ENCODE measurements around the gene KCNK10.

Gene KCNK10

DNA sequence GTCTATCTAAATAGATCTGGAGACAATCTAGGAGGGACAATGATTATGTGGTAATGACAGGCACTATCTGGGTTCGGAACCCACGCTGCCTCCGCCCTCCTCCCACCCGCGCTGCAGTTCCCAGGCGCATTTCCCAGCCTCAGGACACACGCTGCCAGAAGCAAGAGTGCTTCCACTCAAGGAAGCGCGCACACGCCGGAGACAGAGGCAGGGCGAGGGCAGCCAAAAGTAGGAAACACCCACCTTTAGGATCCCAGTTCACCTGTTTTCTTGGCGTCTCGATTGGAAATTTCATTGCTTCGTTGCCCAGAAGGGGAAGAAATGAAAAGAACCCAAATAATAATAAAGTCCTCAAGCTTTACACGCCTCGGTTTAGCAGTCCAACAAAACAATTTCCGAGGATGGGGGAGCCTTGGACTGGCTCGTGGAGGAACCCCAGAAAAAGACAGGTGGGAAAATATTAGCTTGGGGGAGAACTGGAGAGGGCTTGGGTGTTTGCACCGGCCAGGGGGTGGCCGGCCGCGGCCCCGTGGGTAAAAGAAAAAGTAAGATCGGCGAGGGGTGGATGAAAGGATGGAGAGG is 474 bp downstream of the KCNK10 start:
- no peak for DNase-seq (ENCODE audit: low read depth in 2 of 2, low spot score in 1 of 2)

DNA sequence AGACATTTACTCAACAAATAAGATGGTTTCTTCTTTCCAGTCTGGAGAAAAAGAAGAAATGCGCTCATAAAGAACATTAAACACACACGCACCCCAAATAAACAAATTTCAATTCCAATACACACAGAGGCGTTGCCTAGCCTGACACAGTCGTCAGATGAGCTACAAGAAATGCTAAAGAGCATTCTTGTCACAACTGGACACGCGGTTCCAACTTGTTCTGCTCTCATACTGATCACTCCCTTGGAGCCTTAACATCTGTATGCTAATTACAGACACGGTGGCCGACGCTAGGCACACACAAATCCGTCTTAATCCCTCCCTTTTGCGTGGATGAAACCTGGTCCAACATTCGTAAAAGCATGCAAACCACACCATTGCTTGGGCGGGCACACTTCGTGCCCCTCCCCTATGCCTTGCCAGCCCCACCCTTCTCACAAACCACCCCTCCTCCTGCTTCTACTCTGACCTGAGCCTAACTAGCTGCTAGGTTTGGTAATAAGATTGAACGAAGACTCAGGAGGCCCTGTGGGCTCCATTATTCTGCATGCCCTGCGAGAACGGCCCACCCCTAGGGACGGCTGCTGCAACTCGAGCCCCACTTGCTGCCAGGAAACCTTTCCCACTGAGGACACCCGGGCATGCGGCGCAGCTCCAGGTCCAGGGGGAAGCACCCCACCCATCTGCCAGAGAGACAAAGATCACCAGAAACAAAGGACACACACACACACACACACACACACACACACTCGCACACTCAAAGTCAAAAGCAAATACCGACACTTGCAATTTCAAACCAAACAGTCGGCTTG is 1.2 kb downstream of the KCNK10 start:
- no peak for DNase-seq (ENCODE audit: low read depth in 2 of 2, low spot score in 1 of 2)

DNA sequence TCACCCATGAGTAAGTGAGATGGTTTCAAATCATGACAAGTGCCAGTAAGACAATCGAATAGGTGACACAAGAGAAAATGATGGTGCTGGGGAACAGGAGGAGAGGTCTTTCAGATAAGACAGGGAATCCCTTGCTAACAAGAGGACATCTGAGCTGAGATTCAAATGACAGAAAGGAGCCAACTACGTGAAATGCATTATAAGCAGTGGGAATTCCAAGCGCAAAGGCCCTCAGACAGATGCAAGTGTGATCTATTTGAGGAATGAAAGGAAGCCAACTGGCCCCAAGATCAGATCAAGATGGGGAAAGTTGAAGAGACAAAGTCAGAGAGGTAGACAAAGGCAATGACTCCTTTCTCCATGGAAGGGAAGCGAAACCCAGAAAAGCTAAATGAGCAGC is 4.7 kb downstream of the KCNK10 start:
- DNase-seq (ENCODE audit: low read depth in 2 of 2, low spot score in 1 of 2): no peak

DNA sequence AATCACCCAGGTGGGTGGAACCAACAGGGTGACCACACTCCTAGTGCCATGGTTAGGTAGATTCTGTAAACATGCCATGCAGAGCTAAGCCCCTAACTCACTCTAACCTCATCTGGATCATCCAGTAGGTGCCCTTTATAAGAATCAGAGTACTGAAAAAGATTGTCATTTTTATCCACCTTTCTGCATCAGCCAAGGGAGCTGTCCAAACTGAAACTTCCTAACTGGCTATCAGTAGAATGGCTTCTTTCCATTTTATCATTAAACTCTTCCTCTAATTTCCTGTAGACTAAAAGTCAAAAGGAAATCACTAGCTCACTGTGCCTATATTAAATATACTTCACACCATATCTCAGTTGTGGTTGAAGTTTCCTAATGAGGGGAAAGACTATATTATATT is 6.5 kb downstream of the KCNK10 start:
- DNase-seq (ENCODE audit: low read depth in 2 of 2, low spot score in 1 of 2): no peak

DNA sequence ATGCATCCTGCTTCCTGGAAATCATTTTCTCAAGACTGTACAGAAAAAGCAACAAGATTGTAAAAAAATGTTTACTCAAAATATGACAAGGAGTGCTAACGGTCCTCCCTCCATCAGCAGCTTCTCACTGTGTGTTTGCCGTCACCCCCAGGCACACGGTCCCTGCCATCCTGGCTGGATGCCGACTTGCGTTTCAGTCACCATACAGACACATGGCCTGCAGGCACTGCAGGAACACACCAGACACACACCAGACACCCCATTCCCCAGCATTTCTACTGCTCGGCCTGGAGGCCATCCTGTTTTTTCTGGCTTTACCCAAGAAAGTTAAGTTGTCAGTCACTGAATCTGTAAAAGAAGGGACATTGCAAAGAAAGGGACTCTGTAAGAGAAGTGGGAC is 10.8 kb downstream of the KCNK10 start:
- no peak for DNase-seq (ENCODE audit: low read depth in 2 of 2, low spot score in 1 of 2)

DNA sequence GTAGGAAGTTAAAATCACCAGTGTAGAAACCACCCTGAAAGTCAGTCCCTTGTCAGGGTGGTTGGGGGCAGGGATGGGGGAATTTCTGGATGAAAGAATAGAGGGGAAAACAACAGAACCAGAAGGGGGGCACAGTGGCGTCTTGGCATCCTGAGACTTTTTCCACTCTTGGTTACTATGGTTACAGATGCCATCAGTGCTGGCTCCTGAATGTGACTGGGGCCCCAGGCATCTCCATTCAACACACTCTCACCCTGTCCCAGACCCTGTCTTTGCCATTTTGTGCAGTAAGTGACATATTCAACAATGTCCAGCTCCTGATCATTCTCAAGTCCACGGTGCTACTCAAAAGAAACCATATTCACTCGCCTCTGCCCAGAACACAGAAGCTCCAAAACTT is 11.3 kb downstream of the KCNK10 start:
- no peak for DNase-seq (ENCODE audit: low read depth in 2 of 2, low spot score in 1 of 2)

DNA sequence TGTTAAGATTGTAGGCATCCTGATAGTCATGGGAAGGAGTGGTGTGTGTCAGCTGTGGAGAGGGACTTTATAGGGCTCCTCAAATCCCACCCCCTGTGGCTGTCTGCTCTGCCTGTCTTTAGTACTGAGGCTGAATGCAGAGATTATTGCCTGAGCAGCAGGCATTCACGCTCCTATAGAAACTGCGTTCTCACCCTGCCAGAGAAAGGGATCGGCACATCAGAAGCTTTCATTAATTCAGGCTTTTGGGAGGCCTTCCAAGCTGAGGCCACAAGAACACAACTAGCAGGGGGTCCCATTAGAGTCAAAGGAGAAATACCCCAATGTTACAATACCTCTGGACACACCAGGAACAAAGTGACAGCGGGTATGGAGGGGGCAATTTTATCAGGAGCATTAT is 12.6 kb downstream of the KCNK10 start:
- DNase-seq (ENCODE audit: low read depth in 2 of 2, low spot score in 1 of 2): no peak

DNA sequence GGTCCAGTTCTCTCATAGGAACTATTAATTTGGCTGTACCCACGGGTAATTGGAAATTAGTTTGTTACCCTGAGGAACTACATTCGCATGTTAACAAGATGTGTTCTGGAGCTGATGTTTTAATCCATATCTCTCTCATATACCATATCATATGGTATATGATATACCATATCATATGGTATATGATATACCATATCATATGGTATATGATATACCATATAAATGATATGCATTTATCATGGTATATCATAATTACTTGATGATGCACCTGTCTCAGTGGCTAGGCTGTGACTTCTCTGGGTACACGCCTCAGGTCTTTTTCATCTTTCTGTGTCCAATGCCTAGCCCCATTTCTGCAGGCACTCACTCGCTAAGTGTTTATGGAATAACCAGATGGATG is 13.0 kb downstream of the KCNK10 start:
- DNase-seq (ENCODE audit: low read depth in 2 of 2, low spot score in 1 of 2): no peak

DNA sequence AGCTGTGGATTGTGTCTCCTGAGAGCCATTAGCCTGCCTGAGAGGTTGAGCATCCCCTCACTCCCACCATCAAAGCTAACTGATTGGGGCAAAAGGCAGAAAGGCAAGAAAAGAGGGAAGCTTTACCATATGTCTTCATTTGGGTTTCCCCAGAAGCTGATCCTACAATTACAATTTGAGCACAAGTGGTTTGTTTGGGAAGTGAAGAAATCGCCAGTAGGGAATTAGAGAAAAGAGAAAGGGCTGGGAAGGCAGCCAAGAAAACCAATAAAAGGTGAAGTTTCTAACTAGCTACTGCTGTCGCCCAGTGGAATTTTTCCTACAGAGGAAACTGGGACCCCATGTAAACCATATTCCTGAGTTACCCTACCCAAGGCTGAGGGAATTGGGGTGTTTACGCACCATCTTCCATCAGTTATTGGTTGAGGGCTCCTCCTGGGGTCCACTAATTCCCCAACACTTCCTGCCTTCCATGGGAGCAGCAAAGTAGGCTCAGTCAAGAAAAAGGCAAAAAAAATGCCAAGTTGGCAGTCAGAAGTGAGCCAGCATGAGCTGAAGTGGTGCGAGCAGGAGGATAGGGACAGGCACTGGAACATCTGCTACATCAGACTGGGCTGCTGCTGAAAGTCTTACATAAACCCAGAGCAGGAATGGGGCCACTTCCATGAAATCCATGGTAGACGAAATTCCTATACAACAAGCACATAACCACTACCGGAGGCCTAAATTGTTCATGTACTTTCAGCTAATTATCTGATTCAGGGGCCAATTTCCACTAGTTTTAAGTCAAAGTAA is 17.3 kb downstream of the KCNK10 start:
- DNase-seq (ENCODE audit: low read depth in 2 of 2, low spot score in 1 of 2): no peak

DNA sequence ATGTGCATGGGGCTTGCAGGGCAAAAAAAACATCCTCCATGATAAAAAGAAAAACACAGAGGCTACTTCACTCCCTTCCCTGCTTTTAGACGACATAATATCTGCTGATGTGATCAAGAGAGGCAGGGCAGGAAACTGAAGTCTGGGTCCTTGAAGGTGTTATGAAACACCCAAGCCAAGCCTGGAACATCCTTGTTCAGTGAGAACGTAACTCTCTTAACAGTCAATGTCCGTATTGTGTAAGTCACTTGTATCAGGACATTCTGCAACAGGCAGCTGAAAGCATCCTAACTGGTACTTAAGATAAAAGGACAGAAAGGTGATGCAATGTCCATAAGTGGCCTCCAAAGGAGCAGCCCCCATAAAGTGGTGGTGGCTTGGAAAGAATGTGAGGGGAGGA is 20.0 kb downstream of the KCNK10 start:
- DNase-seq (ENCODE audit: low read depth in 2 of 2, low spot score in 1 of 2): no peak

DNA sequence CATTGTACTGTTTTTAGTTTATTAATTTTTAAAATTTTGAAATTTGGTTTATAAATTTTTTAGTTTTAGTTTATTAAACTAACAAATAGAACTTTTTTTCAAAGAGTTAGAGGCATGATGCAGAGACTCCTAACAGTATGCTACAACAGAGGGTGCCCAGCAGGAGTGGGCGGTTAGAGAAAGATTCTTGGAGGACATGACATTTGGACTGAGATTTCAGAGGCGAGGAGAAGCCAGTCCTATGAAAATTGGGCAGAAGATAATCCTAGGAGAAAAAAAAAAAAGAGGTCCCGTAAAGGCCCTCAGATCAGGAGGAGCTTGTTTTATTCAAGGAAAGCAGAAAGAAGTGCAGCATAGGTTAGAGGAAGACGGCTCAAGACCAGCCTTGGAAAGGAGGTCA is 21.7 kb downstream of the KCNK10 start:
- no peak for DNase-seq (ENCODE audit: low read depth in 2 of 2, low spot score in 1 of 2)

DNA sequence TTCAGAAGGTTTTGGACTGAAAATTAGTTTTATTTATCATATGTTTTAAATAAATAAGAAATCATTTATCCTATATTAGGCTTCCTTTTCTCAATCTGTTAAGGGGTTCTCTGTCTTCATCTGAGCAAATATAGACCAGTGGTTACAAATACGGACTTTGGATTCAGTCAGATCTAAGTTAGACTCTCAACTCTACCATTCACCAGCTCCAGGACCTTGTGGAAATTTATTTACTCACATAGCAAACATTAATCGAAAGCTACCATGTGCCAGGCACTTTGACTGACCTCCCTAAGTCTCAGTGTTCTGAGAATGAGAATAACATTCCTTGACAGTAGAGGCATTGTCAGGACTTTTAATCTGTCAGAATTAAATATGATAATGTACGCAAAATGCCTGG is 22.3 kb downstream of the KCNK10 start:
- no peak for DNase-seq (ENCODE audit: low read depth in 2 of 2, low spot score in 1 of 2)

DNA sequence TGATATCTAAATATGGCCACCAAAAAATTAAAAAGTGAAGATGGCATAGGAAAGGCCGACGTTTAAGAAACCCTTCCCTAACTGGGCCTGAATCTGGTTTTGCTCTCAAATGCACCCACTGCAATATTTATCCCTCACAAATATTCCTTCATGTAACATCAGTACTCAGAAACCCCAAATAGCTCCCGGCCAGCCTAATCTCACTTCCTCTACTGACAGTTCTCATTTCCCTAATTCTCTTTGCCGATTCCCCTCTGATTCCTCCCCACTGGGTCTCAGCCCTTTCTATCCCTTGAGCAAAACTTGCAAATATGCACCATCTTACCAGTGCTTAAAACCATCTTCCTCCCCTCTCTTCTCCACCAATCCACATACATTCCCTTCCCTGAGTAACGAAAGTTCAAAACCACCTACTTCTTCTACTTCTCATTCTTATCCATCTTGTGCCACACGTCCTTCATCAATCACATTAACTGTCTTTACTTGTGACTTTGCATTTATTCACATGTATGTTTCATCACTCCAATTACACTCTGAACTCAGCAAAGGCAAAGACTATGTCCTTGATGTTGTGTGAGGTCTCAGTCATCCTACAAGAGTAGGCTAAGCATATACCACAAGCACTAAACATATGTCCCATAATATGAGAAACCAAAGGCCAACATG is 23.1 kb downstream of the KCNK10 start:
- no peak for DNase-seq (ENCODE audit: low read depth in 2 of 2, low spot score in 1 of 2)

DNA sequence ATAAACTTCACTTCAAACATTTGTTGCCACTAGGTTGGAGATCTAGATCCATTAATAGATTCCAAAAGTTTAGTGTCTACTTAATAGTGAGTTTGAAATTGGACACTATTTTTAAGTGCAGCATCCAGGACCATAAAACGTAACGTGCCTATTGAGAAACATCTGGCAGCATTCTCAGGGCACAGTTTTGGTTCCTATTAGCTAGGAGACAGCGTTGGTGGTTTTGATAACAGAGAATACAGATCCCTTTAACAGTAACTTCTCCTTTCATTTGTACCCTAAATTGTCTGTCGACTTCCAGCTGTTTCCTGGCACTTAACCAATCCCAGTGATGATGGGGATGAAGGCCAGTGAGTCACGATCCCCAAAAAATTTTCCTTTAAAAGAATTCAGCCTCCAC is 25.8 kb downstream of the KCNK10 start:
- no peak for DNase-seq (ENCODE audit: low read depth in 2 of 2, low spot score in 1 of 2)

DNA sequence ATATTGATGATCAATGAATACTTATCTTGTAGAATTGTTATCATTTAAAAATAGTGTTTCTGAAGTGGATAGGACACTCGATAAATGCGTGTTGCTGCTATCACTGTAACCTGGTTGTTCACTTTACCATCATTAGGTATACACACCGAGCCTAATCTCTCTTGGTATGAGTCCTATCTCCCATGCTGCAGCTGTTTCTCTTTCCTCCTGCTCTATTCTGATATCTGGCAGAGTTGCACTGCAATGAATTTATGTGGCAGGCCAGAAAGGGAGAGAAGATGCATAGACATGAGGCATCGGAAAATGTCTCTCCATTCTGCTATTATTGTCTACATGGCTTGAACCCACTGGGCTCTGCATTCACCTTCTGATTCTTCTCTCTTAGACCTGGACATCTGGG is 26.7 kb downstream of the KCNK10 start:
- DNase-seq (ENCODE audit: low read depth in 2 of 2, low spot score in 1 of 2): no peak

DNA sequence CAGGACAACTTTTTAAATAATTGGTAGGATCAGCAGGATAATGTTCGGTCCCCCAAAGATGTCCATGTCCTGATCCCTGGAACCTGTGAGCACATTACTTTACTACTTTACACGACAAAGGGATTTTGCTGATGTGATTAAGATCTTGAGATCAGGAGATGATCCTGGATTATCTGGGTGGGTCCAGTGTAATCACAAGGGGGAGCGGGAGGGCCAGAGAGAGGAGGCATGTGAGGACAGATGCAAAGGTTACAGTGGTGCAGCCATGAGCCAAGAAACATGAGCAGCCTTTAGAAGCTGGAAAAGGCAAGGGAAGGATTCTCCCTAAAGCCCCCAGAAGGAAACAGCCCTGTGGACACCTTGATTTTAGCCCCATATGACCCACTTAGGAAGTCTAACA is 33.1 kb downstream of the KCNK10 start:
- no peak for DNase-seq (ENCODE audit: low read depth in 2 of 2, low spot score in 1 of 2)

DNA sequence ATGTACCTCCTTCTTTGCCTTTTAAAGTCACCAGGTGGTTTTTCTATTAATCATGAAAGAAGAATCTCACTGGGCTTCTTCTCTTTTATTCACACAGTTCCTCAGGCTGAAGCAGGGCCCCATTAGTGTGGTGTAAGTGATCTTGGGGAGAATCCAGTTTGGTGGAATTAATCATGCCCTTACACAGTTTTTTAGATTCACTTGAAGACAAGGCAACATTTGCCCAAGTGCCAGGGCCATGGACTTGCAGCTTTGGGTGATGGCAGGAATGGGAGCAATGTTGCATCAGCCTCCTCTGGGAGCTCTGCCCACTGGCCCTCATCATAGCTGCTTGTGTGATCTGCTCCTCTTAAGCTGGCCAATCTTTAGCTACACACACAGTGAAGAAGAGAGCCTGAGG is 33.8 kb downstream of the KCNK10 start:
- DNase-seq (ENCODE audit: low read depth in 2 of 2, low spot score in 1 of 2): no peak

DNA sequence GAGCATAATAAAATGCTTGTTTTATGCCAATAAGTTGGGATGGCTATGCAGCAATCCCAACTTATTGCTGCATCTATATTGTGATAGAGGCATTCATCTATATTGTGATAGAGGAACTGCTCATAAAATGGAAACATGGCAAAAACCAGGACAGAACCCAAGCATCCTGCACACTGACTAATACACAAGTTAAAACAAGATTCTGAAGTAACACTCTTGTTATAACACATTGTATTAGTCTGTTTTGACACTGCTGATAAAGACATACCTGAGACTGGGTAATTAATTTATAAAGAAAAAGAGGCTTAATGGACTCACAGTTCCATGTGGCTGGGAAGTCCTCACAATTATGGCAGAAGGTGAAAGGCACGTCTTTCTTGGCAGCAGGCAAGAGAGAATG is 36.8 kb downstream of the KCNK10 start:
- DNase-seq (ENCODE audit: low read depth in 2 of 2, low spot score in 1 of 2): no peak

DNA sequence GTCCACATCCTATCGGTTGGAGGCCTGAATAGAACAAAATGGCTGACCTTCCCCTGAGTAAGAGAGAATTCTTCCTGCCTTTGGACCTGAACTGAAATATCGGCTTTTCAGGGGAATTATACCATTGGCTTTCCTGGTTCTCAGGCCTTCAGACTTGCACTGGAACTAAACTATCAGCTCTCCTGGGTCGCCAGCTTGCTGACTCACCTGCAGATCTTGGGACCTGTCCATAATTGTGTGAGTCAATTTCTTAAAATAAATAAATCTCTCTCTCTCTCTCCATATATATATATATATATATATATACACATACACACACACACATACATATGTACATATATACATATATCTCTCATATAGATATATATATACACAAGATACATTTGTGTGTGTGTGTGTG is 41.6 kb downstream of the KCNK10 start:
- no peak for DNase-seq (ENCODE audit: low read depth in 2 of 2, low spot score in 1 of 2)

DNA sequence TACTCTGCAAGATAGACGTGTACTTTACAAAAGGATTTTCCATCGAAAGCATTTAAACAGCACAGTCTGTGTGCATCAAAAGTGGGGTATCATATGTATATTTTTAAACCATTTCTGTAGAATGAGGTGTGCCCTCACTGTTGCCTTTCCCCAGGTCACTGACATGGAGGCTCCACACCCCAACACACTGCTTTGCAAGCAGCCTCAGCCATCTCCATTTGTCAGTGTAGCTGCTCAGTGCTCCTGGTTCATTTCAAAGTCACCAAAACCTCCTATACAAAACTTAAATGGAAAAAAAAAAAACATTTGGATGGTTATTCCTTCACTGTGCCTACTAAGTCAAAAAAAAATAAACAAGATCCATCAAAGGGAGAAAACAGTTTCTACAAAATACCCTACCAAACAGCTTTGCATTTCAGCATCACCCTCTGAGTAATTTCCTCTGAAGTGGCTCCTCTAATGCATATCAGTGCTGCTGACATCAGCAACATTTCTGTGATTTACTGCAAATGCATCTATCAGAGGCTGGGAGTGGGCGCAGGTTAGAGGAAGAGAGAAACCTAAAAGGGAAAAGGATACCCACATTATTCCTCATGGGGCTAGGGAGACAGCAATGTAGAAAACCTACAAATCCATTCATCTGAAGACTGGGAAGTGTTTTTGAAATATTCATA is 46.0 kb downstream of the KCNK10 start:
- no peak for DNase-seq (ENCODE audit: low read depth in 2 of 2, low spot score in 1 of 2)
